Activated CD8-positive, alpha-beta memory T cell treated with anti-CD3 and anti-CD28 coated beads for 4 hours (primary cell): Measurements from ENCODE around the gene CDCA3.

Experiments
- DNase-seq, 2 donors: peaks; one replicate each; pipeline ENCODE4 v3.0.0-alpha.2; 2020; ENCODE audit warnings: low read depth in 2 of 2

CDCA3 gene

GRCh38 chr12:6820166-6820565 is 30.9 kb downstream of the CDCA3 start:
- DNase-seq, result no peak

DNA sequence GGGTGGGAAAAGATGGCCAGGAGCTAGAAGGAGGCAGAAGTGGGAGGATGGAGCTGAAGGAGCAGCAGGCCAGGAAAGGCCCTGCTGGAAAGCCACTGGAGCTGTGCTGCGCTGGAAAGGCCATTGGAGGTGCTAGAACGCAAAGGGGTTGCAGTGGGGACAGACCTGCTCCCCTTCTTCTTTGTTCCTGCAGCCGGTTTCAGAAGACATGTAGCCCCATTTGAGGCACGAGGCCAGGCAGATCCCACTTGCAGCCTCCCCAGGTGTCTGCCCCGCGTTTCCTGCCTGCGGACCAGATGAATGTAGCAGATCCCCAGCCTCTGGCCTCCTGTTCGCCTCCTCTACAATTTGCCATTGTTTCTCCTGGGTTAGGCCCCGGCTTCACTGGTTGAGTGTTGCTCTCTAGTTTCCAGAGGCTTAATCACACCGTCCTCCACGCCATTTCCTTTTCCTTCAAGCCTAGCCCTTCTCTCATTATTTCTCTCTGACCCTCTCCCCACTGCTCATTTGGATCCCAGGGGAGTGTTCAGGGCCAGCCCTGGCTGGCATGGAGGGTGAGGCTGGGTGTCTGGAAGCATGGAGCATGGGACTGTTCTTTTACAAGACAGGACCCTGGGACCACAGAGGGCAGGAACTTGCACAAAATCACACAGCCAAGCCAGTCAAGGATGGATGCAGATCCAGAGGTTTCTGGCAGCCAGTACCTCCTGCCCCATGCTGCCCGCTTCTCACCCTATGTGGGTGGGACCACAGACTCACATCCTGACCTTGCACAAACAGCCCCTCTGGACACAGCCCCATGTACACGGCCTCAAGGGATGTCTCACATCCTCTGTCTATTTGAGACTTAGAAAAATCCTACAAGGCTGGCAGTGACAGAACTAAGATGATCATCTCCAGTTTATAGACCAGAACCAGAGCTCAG is 31.7 kb downstream of the CDCA3 start:
- DNase-seq, result no peak

DNA sequence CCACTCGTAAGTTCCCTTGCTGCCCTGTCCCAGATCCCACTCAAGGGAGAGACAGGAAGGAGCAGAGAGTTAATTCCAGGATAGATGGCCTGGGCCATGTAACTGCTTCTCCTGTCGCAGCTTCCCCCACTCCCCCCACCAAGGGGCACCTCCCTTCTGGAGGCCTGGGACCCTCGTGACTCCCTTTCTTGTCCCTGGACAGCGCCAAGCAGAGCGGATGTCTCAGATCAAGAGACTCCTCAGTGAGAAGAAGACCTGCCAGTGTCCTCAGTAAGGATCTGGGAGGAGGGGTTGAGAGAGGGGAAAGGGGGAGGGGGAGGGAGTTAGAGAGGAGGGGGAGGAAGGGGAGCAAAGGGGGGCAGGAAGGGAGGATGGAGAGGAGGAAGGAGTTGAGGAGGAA is 32.4 kb downstream of the CDCA3 start:
- no peak for DNase-seq

GRCh38 chr12:6818222-6818621 is 32.9 kb downstream of the CDCA3 start:
- no peak for DNase-seq

DNA sequence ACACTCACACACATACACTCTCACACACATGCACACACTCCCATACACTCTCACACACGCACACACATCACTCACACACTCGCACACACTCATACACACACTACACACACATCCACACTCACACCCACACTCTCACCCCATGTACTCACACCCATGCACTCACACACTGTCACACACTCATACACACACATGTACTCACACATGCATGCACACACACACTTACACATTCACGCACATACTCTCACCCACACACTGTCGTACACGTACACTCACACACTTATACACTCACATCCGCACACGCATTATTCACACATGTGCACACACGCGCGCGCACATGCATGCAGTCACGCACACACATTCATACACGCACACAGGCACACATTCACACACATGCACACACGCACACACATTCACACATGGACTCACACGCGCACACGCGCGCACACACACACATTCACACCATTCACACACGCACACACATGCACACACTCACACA is 33.4 kb downstream of the CDCA3 start:
- no peak for DNase-seq

GRCh38 chr12:6817098-6817497 is 34.0 kb downstream of the CDCA3 start:
- DNase-seq, result no peak

GRCh38 chr12:6816598-6816997 is 34.5 kb downstream of the CDCA3 start:
- DNase-seq, result no peak

DNA sequence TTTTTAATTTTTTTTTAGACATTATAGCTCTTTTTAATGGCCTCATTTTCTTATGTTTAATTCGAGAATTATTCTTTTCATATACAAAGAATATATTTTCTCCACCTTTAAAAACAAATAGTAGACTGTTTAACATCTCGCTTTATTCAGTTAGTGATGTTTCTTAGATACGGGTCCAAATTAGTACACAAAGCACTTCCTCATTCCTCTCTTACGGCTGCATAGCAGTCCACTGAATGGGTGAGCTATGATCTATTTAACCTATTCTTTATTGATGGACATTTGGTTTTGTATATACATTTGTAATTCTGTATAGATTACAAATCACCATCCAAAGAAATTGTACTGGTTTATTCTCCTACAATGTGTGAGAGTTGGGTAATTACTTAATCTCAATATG is 37.7 kb downstream of the CDCA3 start:
- no peak for DNase-seq

DNA sequence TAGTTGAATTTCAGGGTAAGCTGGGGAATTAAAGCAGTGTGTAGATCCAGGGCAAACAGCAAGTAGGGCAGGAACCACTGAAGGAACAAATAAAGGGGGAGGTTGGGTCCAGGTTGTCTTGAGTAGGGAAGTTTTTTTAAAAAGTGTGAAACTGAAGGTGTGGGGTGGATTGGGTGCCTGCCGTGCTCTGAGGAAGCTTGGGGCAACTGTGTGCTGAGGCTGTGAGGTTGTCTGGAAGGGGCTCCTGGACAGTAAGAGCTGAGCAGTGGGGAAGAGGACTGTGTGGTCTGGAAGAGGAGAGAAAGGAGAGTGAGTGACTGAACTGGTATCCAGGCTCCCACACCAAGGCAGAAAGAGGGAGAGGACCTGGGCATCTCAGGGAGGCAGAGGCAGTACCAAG is 40.3 kb downstream of the CDCA3 start:
- DNase-seq, result no peak

DNA sequence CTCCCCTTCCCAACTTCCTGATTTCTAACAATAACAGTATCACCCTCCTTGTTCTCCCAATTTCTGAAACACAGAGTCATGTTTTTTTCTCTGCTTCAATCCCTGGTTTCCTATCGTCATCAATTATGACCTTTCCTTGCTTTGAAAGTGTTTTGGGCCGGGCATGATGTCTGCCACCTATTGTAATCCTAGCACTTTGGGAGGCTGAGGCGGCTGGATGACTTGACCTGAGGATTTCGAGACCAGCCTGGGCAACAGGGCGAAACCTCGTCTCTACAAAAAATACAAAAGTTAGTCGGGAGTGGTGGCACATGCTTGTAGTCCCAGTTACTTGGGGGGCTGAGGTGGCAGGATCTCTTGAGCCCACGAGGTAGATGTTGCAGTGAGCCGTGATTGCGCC is 42.0 kb downstream of the CDCA3 start:
- no peak for DNase-seq

DNA sequence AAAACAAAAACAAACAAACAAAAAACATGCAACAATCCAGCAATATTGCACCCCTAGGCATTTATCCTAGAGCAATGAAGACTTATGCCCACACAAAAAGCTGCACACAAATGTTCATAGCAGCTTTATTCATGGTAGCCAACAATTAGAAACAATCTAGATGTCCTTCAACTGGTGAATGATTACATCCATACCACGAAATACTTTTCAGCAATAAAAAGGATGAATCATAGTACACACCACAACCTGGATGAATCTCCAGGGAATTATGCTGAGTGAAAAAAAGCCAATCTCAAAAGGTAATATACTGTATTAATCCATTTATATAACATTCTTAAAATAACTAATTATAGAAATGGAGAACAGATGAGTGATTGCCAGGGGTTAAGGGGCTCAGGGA is 43.9 kb downstream of the CDCA3 start:
- no peak for DNase-seq

DNA sequence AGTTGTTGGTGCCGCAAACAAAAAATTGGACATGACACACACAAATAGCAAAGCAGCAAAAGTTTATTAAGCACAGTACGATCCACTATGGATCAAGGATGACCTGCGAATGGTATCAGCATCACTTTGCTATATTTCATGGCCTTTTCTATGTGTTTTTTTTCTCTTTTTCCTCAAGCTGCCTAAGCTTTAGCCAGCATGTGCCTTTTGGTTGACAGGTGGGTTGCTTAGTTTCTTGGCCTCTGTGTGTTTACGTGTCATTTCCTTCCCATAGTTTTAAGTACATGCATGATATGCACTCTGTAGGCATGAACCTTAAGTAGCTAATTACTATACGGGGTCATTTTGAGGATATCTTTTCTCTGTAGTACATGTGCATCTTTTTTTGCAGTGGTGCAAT is 51.9 kb downstream of the CDCA3 start:
- DNase-seq, result no peak
